Transverse colon (tissue), 4 donors: ENCODE measurements around the gene GPRC6A. TPM values are rescaled to one million over a fixed set of nuclear protein-coding genes. Genes with fewer than 3 reads are reported as not detected.

ENCODE experiments used
- DNase-seq: peaks from one replicate; pipeline ENCODE4 v3.0.0-alpha.2; 2019
- H3K27ac ChIP-seq, 4 donors: fragments of 200-600 bp; sonication (generic); 2 replicates each; pipeline ENCODE4 v1.5.1; 2016 to 2018; ENCODE audit warnings: inconsistent platforms in 4 of 4
- H3K27me3 ChIP-seq: fragments of 200-600 bp; sonication (generic); 2 replicates; pipeline ENCODE4 v1.5.1; 2017; ENCODE audit warnings: inconsistent platforms
- H3K36me3 ChIP-seq, 4 donors: fragments of 200-600 bp; sonication (generic); 2 replicates each; pipeline ENCODE4 v1.5.1; 2017 to 2019; ENCODE audit warnings: inconsistent platforms in 4 of 4
- H3K4me1 ChIP-seq, 4 donors: fragments of 200-600 bp; sonication (generic); 2 replicates each; pipeline ENCODE4 v1.5.1; 2017 to 2020; ENCODE audit warnings: inconsistent platforms in 4 of 4
- H3K4me3 ChIP-seq, 4 donors: fragments of 200-600 bp; sonication (generic); 1 replicate in 1 of 4; 2 replicates in 3 of 4; pipeline versions ENCODE4 v1.5.1 to v1.6.1; 2017 to 2019; ENCODE audit warnings: inconsistent platforms in 4 of 4
- H3K9me3 ChIP-seq, 2 donors: fragments of 200-600 bp; sonication (generic); 2 replicates each; pipeline ENCODE4 v1.5.1; 2017 to 2019; ENCODE audit warnings: inconsistent platforms in 2 of 2
- EP300 ChIP-seq: sonication (generic); formaldehyde crosslinking; IDR thresholded peaks from one replicate; pipeline ENCODE4 v1.6.1; 2017; ENCODE audit warnings: antibody characterized with exemption, low read depth
- POLR2A ChIP-seq: fragments of 450-650 bp; IDR thresholded peaks from one replicate; pipeline ENCODE4 v1.6.1; 2016; ENCODE audit warnings: antibody characterized with exemption, mild to moderate bottlenecking, moderate library complexity
- POLR2AphosphoS5 ChIP-seq, 3 donors: sonication (generic); formaldehyde crosslinking; IDR thresholded peaks; one replicate each; pipeline ENCODE4 v1.6.1; 2016; ENCODE audit warnings: antibody characterized with exemption in 3 of 3
- WGBS, 2 donors: methylation state at CpG; one replicate each; pipeline ENCODE4 v1.1.5; 2018; ENCODE audit warnings: low coverage in 1 of 2; 5-methylcytosine and 5-hydroxymethylcytosine counted together
- in situ Hi-C, 4 donors: fragments of 200-750 bp; cut with MboI; loops; one replicate each; pipeline versions ENCODE4 v1.15.0 to v1.15.1; 2017; ENCODE audit warnings: low sequenced_read_pairs in 3 of 4, low pct_ligation_motif_present in 1 of 4, low pct_unique_long_range_greater_than_20kb in 1 of 4
- intact Hi-C: fragments of 100-400 bp; cut with DNase I; formaldehyde crosslinking; loops from one replicate; pipeline ENCODE4 v1.15.1; 2023; ENCODE audit warnings: low total_unique reads
- total RNA-seq, 4 donors: library from RNA; depleted of rRNA; stranded (reverse); fragments of >200 nt; gene quantifications; one replicate each; pipeline ENCODE4 v1.1.0, GENCODE V29; 2016
- TF ChIP-seq, protein P1 (sequence below), 5 experiments: fragments of 200-600 bp in 3 of 5; fragments of 450-650 bp in 2 of 5; sonication (generic) in 3 of 5; IDR thresholded peaks; 1 replicate in 2 of 5; 2 replicates in 3 of 5; pipeline ENCODE4 v1.5.1; 2016 to 2017; ENCODE audit warnings: antibody characterized with exemption in 5 of 5, inconsistent platforms in 3 of 5, mild to moderate bottlenecking in 2 of 5, moderate library complexity in 1 of 5

GPRC6A gene
- total RNA-seq, 4 donors from 2014 or later = not detected

DNA sequence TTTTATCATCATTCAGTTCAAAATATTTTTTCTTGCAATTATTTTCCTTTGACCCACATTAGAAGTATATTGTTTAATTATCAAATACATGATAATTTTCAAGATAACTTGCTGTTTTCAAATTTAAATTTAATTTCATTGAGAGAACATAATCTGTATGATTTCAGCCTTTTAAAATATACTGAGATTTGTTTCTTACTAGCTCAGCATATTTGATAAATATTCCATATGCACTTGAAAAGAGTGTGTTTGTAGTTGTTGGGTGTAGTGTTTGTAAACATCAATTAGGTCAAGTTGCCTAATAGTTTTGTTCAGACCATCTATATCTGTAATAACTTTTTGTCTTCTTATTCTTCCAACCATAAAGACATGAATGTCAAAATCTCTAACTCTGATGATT is 29.2 kb upstream of the GPRC6A start:
- Histone ChIP-seq H3K4me3 (no peak overlapping the region), H3K27ac (no peak overlapping the region), H3K27me3 (no peaks in the 10 kb centered on the region), H3K36me3 (no peaks in the 10 kb centered on the region), H3K9me3 (peaks cover 6 to 13% of the 10 kb centered on the region in 2 donors), H3K4me1 (no peaks in the 10 kb centered on the region)
- no peak for TF ChIP-seq EP300
- no peak for TF ChIP-seq POLR2A
- no peak for TF ChIP-seq POLR2AphosphoS5 (IDR thresholded peaks at IDR 0.05)
- TF ChIP-seq, protein P1, sequence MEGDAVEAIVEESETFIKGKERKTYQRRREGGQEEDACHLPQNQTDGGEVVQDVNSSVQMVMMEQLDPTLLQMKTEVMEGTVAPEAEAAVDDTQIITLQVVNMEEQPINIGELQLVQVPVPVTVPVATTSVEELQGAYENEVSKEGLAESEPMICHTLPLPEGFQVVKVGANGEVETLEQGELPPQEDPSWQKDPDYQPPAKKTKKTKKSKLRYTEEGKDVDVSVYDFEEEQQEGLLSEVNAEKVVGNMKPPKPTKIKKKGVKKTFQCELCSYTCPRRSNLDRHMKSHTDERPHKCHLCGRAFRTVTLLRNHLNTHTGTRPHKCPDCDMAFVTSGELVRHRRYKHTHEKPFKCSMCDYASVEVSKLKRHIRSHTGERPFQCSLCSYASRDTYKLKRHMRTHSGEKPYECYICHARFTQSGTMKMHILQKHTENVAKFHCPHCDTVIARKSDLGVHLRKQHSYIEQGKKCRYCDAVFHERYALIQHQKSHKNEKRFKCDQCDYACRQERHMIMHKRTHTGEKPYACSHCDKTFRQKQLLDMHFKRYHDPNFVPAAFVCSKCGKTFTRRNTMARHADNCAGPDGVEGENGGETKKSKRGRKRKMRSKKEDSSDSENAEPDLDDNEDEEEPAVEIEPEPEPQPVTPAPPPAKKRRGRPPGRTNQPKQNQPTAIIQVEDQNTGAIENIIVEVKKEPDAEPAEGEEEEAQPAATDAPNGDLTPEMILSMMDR (IDR thresholded peaks at IDR 0.05) = no peak
- in situ Hi-C loops = no loop called here
- intact Hi-C loops = no loop called here
- no peak for DNase-seq

DNA sequence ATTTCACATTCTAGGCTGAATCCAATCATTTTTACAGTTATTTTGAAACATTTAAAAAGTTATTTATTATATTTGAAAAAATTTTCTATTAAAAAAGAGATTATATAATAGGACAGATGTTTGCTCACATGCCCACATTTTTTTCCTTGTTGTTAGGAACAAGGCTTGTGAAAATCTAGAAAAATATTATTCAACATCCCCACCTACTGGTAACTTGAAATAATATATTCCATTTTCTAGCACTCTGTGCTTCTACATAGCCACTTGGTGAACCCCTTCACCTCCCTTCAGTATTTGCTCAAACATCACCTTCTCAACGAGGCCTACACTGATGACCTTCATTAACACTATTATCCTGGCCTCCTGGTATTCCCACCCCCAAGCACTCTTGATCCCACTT is 18.3 kb upstream of the GPRC6A start:
- 6 to 11% methylated on average over 1 of the region's 1 CpG for WGBS, 2 donors
- intact Hi-C loops (no loop called here), in situ Hi-C loops (no loop called here)
- no peak overlapping the region for H3K27ac ChIP-seq
- TF ChIP-seq EP300 (no peak), POLR2AphosphoS5 (IDR thresholded peaks at IDR 0.05) (no peak), POLR2A (no peak)
- TF ChIP-seq, protein P1 (IDR thresholded peaks at IDR 0.05) = peak in 3 of 5 experiments; percentile 15 to 17 (median 15)
- no peak for DNase-seq
- no peaks in the 10 kb centered on the region for H3K9me3 ChIP-seq
- no peak overlapping the region for H3K4me3 ChIP-seq
- H3K4me1 ChIP-seq = no peaks in the 10 kb centered on the region
- H3K36me3 ChIP-seq = no peaks in the 10 kb centered on the region
- H3K27me3 ChIP-seq = no peaks in the 10 kb centered on the region

DNA sequence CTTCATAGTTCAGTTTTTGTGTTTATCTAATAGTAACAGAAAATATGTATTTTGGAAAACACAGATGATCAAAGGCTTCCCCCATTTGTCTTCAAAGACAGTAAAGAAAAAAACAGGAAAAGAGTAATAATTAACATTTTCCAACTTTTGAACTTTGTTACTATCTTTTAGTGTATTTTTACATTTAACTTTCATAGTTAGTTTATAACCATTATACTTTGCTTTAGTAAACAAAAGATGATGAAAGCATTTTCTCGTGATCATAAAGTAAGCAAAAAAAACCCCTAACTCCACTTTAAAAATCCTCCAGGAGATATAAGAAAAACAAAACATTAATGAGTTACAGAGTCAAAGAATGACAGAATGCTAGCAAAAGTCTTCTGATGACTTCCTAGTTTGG is 13.6 kb upstream of the GPRC6A start:
- no peaks in the 10 kb centered on the region for H3K36me3 ChIP-seq
- no peak for DNase-seq
- no peaks in the 10 kb centered on the region for H3K4me1 ChIP-seq
- H3K9me3 ChIP-seq = no peaks in the 10 kb centered on the region
- WGBS, 2 donors = 21 to 32% methylated on average over 1 of the region's 1 CpG
- no peaks in the 10 kb centered on the region for H3K27me3 ChIP-seq
- TF ChIP-seq, protein P1 (IDR thresholded peaks at IDR 0.05) = no peak
- no peak for TF ChIP-seq EP300
- H3K27ac ChIP-seq = no peak overlapping the region
- intact Hi-C loops (no loop called here), in situ Hi-C loops (no loop called here)
- H3K4me3 ChIP-seq = no peak overlapping the region

DNA sequence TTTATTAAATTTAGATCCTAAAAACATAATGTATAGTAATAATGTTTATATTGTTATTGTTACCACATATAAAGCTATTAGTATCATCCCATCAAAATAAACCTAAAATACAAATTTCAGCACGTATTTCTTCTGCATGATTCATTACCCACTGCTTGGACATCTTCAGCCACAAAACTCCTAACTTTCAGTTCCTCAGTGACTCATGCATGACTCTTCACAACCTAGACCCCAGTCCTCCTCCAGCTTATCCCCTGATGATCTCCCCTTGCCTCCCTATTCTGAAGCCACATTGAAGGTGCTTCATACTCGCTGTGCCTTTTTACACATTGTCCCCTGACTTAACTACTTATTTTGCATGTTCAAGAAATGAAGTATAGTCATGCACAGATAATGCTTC is 11.2 kb upstream of the GPRC6A start:
- in situ Hi-C loops = no loop called here
- no peaks in the 10 kb centered on the region for H3K27me3 ChIP-seq
- WGBS, 2 donors = 54 to 55% methylated on average over 1 to 2 of the region's 2 CpGs

More for the DNA sequence above, 11.2 kb upstream of the GPRC6A start:
- no peak overlapping the region for H3K4me3 ChIP-seq
- H3K27ac ChIP-seq = no peak overlapping the region
- H3K36me3 ChIP-seq = no peaks in the 10 kb centered on the region
- intact Hi-C loops = no loop called here
- no peak for DNase-seq
- TF ChIP-seq, protein P1 (IDR thresholded peaks at IDR 0.05) = no peak
- TF ChIP-seq EP300 = no peak
- no peak for TF ChIP-seq POLR2AphosphoS5 (IDR thresholded peaks at IDR 0.05)
- TF ChIP-seq POLR2A = no peak
- H3K9me3 ChIP-seq = no peaks in the 10 kb centered on the region
- no peaks in the 10 kb centered on the region for H3K4me1 ChIP-seq
